Right atrium auricular region (tissue), 2 donors: Measurements from ENCODE around the gene PRIMPOL. TPM values are rescaled to one million over a fixed set of nuclear protein-coding genes. Genes with fewer than 3 reads are reported as not detected.

Experiments used
- DNase-seq: peaks from one replicate; pipeline ENCODE4 v3.0.0-alpha.2; 2019; ENCODE audit warnings: low spot score
- H3K27ac ChIP-seq, 2 donors: fragments of 200-600 bp; sonication (generic); 1 replicate in 1 of 2; 2 replicates in 1 of 2; pipeline ENCODE4 v1.5.1; 2016 to 2019
- H3K27me3 ChIP-seq, 2 donors: fragments of 200-600 bp; sonication (generic); one replicate each; pipeline versions ENCODE4 v1.5.1 to v1.6.0; 2017 to 2019
- H3K36me3 ChIP-seq: fragments of 200-600 bp; sonication (generic); one replicate; pipeline ENCODE4 v1.5.1; 2016
- H3K4me1 ChIP-seq, 2 donors: fragments of 200-600 bp; sonication (generic); one replicate each; pipeline versions ENCODE4 v1.5.1 to v1.6.0; 2017 to 2019
- H3K4me3 ChIP-seq, 2 donors: fragments of 200-600 bp; sonication (generic); 1 replicate in 1 of 2; 2 replicates in 1 of 2; pipeline ENCODE4 v1.5.1; 2017 to 2019; ENCODE audit warnings: mild to moderate bottlenecking in 1 of 2, moderate library complexity in 1 of 2
- H3K9me3 ChIP-seq, 2 donors: fragments of 200-600 bp; sonication (generic); one replicate each; pipeline ENCODE4 v1.5.1; 2019
- CTCF ChIP-seq, 2 donors: fragments of 200-600 bp; sonication (generic); IDR thresholded peaks; one replicate each; pipeline ENCODE4 v1.5.1; 2019; ENCODE audit warnings: antibody characterized with exemption in 2 of 2
- total RNA-seq, 2 donors: library from RNA; depleted of rRNA; stranded (reverse); fragments of >200 nt; gene quantifications; one replicate each; pipeline ENCODE4 v1.1.0, GENCODE V29; 2016

Gene PRIMPOL
- total RNA-seq, 2 donors from 2014 or later: 7.1 to 15.2 TPM

- no peak overlapping the region for H3K27ac ChIP-seq
- no peak for TF ChIP-seq CTCF (IDR thresholded peaks at IDR 0.05)
- peaks cover 0 to 8% of the 10 kb centered on the region in 2 donors for H3K4me1 ChIP-seq
- H3K27me3 ChIP-seq: no peaks in the 10 kb centered on the region
- no peaks in the 10 kb centered on the region for H3K9me3 ChIP-seq
- DNase-seq: no peak
- H3K36me3 ChIP-seq: peaks cover 23% of the 10 kb centered on the region
- no peak overlapping the region for H3K4me3 ChIP-seq
Measured at GRCh38 chr4:184674011-184674410, 24.5 kb downstream of the PRIMPOL start.

GRCh38 chr4:184675018-184675417 is 25.5 kb downstream of the PRIMPOL start:
- no peak for DNase-seq
- H3K4me1 ChIP-seq: no peaks in the 10 kb centered on the region
- no peak for TF ChIP-seq CTCF (IDR thresholded peaks at IDR 0.05)
- H3K4me3 ChIP-seq: no peak overlapping the region
- peaks cover 23% of the 10 kb centered on the region for H3K36me3 ChIP-seq
- H3K27me3 ChIP-seq: no peaks in the 10 kb centered on the region
- no peaks in the 10 kb centered on the region for H3K9me3 ChIP-seq
- H3K27ac ChIP-seq: no peak overlapping the region

- no peaks in the 10 kb centered on the region for H3K4me1 ChIP-seq
- no peaks in the 10 kb centered on the region for H3K9me3 ChIP-seq
- H3K27ac ChIP-seq: no peak overlapping the region
- TF ChIP-seq CTCF (IDR thresholded peaks at IDR 0.05): no peak
- H3K4me3 ChIP-seq: no peak overlapping the region
- H3K27me3 ChIP-seq: no peaks in the 10 kb centered on the region
- H3K36me3 ChIP-seq: peaks cover 23% of the 10 kb centered on the region
- DNase-seq: no peak
Measured at GRCh38 chr4:184675821-184676492, 26.4 kb downstream of the PRIMPOL start.

GRCh38 chr4:184680698-184681097 is 31.2 kb downstream of the PRIMPOL start:
- no peaks in the 10 kb centered on the region for H3K36me3 ChIP-seq
- H3K4me1 ChIP-seq: peaks cover 0 to 9% of the 10 kb centered on the region in 2 donors
- no peak for TF ChIP-seq CTCF (IDR thresholded peaks at IDR 0.05)
- no peaks in the 10 kb centered on the region for H3K27me3 ChIP-seq
- DNase-seq: no peak
- H3K27ac ChIP-seq: no peak overlapping the region
- H3K4me3 ChIP-seq: no peak overlapping the region
- no peaks in the 10 kb centered on the region for H3K9me3 ChIP-seq

- TF ChIP-seq CTCF (IDR thresholded peaks at IDR 0.05): no peak
- Histone ChIP-seq H3K27me3 (no peaks in the 10 kb centered on the region), H3K27ac (no peak overlapping the region), H3K9me3 (no peaks in the 10 kb centered on the region), H3K4me1 (peaks cover 0 to 9% of the 10 kb centered on the region in 2 donors), H3K4me3 (no peak overlapping the region), H3K36me3 (no peaks in the 10 kb centered on the region)
- DNase-seq: no peak
Measured at GRCh38 chr4:184681916-184682315, 32.4 kb downstream of the PRIMPOL start.
